AG08396 (cell line): ENCODE measurements around the gene TFAP2A.

Experiments used
- DNase-seq: peaks from one replicate; pipeline ENCODE4 v3.0.0; 2012; ENCODE audit warnings: low spot score, mixed read lengths

TFAP2A gene

GRCh38 chr6:10412461-10413261, 2.2 kb downstream of the TFAP2A start:
- DNase-seq: peak; percentile 67

DNA sequence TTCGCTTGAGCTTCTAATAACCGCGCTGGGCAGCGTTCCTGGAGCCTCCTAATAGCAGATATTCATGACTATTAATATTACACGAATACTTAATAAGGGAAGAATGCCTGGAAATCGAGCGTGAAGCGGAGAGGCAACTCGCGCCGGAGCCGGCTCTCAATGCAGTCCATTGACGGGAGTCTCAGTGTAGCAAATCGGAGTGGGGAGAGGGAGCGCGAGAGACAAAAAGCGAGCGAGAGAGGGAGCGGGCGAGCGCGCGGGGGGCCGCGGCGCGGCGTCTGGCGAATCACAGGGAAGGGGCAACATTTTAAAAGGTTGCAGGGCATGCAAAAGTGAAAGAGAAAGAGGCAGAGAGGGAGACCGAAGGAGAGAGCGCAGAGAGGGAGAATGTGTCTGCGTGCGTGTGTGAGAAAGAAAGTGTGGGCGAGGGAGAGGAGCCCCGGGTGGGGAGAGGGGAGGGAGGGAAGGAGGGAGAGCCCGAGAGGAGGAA, 2.9 kb downstream of the TFAP2A start:
- peak; percentile 58 for DNase-seq

- DNase-seq: no peak
Observed at GRCh38 chr6:10411131-10411970, 3.5 kb downstream of the TFAP2A start.

DNA sequence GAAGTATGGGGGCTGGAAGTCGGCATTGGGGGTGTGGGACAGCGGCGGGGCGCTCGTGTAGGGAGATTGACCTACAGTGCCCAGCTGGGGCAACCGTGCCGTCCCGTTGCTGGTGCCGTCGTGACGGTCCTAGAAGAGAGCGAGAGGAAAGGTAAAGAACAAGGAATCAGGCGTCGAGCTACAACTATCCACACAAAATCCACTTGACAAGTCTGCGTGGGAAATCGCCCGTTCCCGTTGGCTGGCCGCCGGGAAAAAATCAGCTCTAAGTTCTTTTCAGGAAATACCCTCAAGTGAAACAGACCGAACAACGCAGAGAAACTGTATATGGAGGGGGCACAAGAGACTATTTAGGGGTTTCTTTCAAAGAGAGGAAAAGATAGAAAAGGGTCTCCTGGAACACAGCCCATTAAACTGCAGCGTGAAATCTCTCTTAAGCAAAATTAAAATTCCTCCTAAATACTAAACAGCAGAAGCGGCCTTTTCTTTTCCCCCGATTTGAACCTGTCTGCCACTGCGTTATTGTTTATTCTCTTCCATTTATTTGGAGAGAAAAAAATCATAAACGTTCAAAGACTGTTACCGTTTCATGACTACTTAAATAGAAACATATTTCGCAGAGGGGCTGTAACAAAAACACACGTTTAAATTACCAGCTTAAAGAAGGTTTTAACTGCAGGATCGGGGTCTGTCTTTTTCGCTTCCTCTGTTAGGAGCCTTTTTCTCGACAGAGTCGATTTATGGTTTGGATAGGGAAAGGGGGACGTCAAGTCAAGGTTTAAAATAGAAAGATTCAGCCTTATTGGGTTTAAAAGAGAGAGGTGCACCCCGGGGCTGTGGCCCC, 4.4 kb downstream of the TFAP2A start:
- DNase-seq: no peak

DNA sequence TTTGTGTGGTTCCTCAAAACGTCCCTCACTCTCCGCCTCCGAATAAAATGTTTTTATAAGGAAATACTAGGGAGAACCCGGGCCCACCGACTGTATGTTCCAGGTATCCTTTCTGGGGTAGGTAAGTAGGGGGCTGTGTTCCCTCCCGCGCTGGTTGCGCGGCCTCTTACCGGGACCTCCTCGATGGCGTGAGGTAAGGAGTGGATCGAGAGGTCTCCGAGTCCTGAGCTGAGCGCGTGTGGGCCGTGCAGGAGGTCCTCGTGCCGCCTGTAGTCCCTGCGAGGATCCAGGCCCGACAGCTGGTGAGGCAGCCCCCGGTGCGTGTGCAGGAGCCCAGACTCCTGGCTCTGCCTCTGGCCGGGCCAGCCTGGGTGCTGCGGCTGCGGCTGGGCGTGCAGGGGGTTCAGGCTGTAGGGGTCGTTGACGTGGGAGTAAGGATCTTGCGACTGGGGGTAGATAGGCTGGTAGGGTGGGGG, 5.1 kb downstream of the TFAP2A start:
- no peak for DNase-seq

- no peak for DNase-seq
Observed at GRCh38 chr6:10409233-10409721, 5.6 kb downstream of the TFAP2A start.

DNA sequence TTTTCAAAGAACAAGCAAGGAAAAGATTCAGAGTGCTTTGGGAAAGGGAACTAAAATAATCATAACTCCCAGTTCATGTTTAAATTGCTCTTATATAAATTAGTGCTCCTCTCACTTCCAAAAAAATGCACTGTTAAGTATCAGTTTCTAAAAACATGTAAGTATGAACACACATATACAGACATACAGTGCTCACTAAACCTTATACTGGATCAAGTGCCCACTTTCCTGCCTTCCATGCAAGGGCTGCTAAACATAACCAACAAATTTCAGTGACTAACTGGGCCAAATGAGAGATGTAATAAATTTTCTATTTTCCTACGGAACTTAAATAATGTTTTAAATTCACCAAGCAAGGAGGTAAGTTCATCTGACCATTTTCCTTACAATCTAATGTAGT, 6.4 kb downstream of the TFAP2A start:
- DNase-seq: no peak

DNA sequence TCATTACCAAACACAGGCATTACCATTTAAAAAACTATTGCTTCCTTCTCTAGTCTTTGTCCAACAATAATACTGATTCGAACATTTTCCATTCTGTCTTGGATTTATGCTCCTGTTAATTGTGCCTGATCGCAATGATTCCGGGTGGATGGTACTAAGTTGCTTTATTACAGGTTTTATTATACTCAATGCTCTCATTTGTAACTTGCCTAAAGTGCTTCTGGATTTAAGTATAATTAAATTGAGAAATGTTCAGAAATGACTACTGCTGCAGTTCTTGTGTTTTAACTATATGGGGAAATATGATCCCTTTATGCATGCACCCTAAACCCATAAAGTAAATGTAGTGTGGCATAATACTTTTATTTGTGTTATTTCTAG, 7.2 kb downstream of the TFAP2A start:
- DNase-seq: no peak

DNA sequence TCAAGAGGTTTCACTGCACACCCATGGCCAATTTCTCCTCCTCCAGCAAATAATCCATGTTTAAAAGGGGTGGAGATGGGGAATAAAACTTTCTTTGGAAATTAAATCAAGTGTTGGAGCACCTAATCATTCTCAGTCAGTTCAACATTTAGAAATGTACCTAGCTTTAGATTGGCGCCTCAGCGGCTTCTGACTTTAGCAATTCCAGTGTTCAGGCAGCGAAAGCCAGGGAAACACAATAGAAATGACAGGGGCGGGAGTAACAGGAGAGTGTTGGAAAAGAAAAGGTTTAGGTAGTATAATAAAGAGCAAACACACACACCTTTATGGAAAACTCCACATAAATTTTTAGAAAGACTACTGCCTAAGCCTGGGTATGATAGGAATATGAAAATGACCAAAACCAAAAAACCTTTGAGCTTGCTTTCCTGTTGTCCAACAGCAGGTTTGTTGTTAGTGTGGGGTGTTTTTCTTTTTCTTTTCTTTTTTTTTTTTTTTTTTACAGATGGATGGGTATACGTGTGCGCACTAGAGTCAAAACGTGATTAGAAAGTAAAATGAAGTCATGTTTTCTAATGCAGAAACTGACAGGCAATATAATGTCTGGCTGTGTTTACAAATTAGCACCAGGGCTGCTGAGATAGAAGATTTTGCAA, 7.7 kb downstream of the TFAP2A start:
- DNase-seq: no peak

- no peak for DNase-seq
Observed at GRCh38 chr6:10406556-10406955, 8.3 kb downstream of the TFAP2A start.

DNA sequence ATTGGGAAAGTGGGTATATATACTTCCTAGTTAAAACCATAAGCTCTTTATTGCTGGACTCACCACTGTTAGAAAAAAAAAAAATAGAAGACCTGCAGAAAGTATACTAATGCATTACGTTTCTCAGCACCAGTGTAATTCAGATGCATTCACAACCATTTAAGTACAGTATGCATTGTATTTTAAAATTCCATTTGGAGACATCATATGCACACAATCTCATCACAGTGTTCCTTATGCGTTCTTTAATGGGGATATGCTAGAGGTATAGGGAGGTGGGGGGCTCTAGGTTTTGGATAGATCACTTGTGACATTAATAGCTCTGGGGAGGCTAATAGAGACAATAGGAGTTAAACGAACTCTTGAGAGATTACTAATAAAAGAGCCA, 9.4 kb downstream of the TFAP2A start:
- no peak for DNase-seq

GRCh38 chr6:10404799-10405512, 9.9 kb downstream of the TFAP2A start:
- no peak for DNase-seq

GRCh38 chr6:10404107-10404798, 10.6 kb downstream of the TFAP2A start:
- peak; percentile 99 for DNase-seq

DNA sequence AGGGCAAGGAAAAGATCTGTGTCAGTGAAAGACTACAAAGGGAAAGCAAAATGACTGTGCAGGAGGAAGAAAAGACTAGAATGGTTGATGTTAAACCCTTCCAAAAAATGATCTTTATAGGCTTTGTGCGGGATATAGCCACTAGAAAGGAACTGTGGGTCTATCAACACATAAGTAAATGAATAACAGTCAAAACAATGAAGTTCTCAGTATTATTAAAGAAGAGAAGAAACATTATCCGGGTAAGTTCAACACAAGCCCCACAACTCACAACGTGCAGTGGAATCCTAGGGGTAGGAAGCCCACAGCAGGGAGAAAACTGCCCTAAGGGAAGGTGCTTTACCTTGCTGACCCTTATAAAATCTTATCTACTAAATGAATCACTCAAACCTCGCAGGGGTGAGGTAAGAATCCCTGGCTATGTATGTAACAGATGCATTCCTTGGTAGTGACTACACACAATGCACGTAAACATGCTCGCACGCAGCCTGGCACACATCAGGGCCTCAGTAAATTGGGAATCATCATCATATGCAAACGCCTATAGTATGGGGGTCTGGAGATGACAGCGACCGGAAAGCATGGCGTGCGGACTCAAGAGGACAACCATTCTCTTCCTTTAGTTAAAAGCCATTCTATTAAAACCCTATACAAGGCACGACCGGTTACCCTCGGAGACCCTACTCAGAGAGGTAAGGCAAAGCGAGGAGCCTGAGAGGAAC, 11.3 kb downstream of the TFAP2A start:
- DNase-seq: peak; percentile 55

DNA sequence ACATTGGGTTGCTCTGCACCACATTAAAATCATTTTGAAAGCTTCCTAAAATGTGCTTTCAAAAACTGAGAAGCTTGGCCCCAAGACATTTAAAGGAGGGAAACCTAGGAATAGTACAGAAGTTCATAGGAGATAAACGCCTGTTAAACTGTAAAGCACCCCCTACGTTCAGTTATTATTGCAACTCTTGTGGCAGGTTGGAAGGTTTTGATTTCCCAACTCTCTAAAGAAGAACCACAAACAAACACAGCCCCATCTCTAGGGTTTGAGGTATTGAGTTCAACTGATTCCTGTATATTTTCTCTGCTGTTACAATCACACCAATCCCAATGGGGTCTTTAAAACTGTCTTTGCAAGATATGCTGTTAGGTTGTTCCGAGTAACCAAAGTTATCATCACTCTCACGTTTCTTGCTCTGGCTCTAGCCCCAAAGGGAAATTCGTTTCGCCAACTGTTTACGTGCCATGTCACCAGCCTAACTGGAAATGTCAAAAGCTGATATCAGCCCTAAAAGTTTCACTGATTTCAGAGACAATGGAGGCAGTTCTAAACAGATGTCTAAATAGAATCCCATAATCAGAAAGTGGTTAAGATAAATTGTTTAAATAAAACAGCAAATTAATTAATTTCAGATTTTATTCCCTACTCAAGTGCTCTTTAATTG, 12.1 kb downstream of the TFAP2A start:
- no peak for DNase-seq

DNA sequence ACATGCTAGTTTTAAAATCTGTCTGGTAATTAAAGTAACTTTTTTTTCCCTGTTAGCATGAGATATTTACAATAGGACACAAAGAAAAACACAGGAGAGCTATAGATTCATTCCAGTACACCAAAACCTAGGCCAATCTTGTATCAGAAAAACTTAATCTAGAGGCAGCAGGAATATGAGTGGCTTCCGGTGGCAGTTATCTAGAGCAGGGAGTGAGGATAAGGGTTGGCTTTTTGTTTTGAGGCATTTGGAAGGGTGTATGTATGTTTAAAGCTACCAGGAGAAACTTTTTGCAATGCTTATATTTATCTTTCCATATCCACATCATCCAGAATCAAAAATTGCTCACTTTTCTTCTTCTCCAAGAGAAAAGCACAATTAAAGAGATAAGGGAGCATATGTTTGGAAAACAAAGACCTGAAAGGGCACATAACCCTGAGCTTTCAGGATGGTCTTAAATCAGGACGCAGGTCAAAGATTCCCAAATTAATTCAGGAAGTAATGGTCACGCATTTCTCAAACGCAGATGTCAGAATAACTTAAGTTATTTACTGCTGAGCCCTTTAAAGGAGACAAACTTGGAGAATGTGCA, 13.1 kb downstream of the TFAP2A start:
- no peak for DNase-seq

- no peak for DNase-seq
Observed at GRCh38 chr6:10401004-10401536, 13.8 kb downstream of the TFAP2A start.

- DNase-seq: no peak
Observed at GRCh38 chr6:10400330-10400729, 14.5 kb downstream of the TFAP2A start.
